ENCODE measurements around the gene ZNF512B.

ZNF512B gene

DNA sequence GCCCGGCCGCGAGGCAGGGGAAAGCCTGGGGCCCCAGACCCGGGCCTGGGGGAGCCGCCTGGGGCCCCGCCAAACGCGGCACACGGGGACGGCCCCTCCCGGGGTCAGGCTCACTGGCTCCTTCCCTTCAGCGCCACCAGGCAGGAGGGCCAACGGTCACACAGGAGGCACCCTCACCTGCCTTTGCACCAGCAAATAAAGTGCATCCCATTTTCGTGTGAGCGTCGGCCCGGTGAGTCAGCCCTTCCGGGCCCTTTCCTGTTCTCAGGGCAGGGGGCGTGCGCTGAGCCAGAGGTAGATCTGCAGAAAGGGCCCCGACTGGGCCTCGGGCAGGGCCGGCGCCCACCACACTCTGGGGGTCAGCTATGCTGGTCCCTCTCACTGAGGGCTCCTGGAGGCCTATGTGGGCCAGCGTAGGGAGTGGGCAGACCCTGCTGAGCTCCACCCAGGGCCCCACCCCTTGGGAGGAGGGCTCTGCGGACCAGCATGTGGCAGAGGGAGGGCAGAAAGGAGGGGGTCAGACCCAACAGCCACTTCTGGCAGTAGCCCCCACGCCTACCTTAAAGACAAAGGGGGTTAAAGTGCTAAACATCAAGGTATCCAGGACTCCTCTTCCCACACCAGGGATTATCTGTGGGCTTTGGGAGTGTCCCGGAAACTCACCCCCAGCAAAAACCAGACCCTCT is 12.6 kb downstream of the ZNF512B start:
- Histone ChIP-seq H3K36me3 (ENCODE audit: control insufficient read depth in 2 of 2, insufficient read depth in 1 of 2, low read length in 2 of 2) (peaks cover 0 to 41% of the 10 kb centered on the region in 2 experiments; a peak in 1 of 3 replicates), H3K27ac (ENCODE audit: extremely low read depth, low read depth, low read length) (peak overlapping the region; percentile 62; the same call in 1 of the 2 replicates), H3K4me3 (ENCODE audit: low read depth, low read length) (peak overlapping the region; percentile 36), H3K4me1 (ENCODE audit: control insufficient read depth, insufficient read depth, low read length) (peaks cover 4% of the 10 kb centered on the region; the same call in 1 of the 2 replicates), H3K9me3 (ENCODE audit: control insufficient read depth, insufficient read depth, low read depth, low read length) (no peaks in the 10 kb centered on the region)
- POLR2A ChIA-PET, result interaction anchor here (1.0 to 2.7 kb wide), 8 partner anchors 11 to 216 kb away, joined by 3 to 21 read pairs (median 4); partner anchors contain the start of genes PRPF6, SAMD10, TCEA2 and TPD52L2
- CTCF ChIA-PET, result interaction anchor here (0.6 to 0.7 kb wide), 2 partner anchors 21 to 43 kb away, joined by 3 to 5 read pairs; no protein-coding TSS in a partner anchor
- no peak for TF ChIP-seq ZNF791 (tag by site-specific recombination; IDR thresholded peaks at IDR 0.05)
- TF ChIP-seq ZNF175 (tag by site-specific recombination; IDR thresholded peaks at IDR 0.05), result no peak
- TF ChIP-seq, protein P1, sequence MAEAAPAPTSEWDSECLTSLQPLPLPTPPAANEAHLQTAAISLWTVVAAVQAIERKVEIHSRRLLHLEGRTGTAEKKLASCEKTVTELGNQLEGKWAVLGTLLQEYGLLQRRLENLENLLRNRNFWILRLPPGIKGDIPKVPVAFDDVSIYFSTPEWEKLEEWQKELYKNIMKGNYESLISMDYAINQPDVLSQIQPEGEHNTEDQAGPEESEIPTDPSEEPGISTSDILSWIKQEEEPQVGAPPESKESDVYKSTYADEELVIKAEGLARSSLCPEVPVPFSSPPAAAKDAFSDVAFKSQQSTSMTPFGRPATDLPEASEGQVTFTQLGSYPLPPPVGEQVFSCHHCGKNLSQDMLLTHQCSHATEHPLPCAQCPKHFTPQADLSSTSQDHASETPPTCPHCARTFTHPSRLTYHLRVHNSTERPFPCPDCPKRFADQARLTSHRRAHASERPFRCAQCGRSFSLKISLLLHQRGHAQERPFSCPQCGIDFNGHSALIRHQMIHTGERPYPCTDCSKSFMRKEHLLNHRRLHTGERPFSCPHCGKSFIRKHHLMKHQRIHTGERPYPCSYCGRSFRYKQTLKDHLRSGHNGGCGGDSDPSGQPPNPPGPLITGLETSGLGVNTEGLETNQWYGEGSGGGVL (tag by site-specific recombination; IDR thresholded peaks at IDR 0.05), result peak; percentile 72; the same call in 1 of the 2 replicates
- TF ChIP-seq REPIN1 (tag by site-specific recombination; IDR thresholded peaks at IDR 0.05; ENCODE audit: low read depth), result no peak
- TF ChIP-seq, protein P2, sequence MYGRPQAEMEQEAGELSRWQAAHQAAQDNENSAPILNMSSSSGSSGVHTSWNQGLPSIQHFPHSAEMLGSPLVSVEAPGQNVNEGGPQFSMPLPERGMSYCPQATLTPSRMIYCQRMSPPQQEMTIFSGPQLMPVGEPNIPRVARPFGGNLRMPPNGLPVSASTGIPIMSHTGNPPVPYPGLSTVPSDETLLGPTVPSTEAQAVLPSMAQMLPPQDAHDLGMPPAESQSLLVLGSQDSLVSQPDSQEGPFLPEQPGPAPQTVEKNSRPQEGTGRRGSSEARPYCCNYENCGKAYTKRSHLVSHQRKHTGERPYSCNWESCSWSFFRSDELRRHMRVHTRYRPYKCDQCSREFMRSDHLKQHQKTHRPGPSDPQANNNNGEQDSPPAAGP (tag by site-specific recombination; IDR thresholded peaks at IDR 0.05), result peak; percentile 83
- TF ChIP-seq, protein P3, sequence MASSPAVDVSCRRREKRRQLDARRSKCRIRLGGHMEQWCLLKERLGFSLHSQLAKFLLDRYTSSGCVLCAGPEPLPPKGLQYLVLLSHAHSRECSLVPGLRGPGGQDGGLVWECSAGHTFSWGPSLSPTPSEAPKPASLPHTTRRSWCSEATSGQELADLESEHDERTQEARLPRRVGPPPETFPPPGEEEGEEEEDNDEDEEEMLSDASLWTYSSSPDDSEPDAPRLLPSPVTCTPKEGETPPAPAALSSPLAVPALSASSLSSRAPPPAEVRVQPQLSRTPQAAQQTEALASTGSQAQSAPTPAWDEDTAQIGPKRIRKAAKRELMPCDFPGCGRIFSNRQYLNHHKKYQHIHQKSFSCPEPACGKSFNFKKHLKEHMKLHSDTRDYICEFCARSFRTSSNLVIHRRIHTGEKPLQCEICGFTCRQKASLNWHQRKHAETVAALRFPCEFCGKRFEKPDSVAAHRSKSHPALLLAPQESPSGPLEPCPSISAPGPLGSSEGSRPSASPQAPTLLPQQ (tag by site-specific recombination; IDR thresholded peaks at IDR 0.05), result peak; percentile 16; the same call in 1 of the 2 replicates
- TF ChIP-seq WT1 (tag by site-specific recombination; IDR thresholded peaks at IDR 0.05), result peak; percentile 48; the same call in 1 of the 2 replicates
- TF ChIP-seq ZNF394 (tag by site-specific recombination; IDR thresholded peaks at IDR 0.05; ENCODE audit: borderline replicate concordance), result no peak
- TF ChIP-seq ZNF514 (tag by site-specific recombination; IDR thresholded peaks at IDR 0.05), result no peak
- TF ChIP-seq ZNF16 (tag by site-specific recombination; IDR thresholded peaks at IDR 0.05; ENCODE audit: low read depth), result no peak
- TF ChIP-seq SP3 (tag by site-specific recombination; IDR thresholded peaks at IDR 0.05), result peak; percentile 95
- TF ChIP-seq, protein P4, sequence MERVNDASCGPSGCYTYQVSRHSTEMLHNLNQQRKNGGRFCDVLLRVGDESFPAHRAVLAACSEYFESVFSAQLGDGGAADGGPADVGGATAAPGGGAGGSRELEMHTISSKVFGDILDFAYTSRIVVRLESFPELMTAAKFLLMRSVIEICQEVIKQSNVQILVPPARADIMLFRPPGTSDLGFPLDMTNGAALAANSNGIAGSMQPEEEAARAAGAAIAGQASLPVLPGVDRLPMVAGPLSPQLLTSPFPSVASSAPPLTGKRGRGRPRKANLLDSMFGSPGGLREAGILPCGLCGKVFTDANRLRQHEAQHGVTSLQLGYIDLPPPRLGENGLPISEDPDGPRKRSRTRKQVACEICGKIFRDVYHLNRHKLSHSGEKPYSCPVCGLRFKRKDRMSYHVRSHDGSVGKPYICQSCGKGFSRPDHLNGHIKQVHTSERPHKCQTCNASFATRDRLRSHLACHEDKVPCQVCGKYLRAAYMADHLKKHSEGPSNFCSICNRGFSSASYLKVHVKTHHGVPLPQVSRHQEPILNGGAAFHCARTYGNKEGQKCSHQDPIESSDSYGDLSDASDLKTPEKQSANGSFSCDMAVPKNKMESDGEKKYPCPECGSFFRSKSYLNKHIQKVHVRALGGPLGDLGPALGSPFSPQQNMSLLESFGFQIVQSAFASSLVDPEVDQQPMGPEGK (tag by site-specific recombination; IDR thresholded peaks at IDR 0.05), result peak; percentile 71
- TF ChIP-seq GLI4 (tag by site-specific recombination; IDR thresholded peaks at IDR 0.05), result no peak
- TF ChIP-seq ZFHX2 (tag by site-specific recombination; conservative IDR thresholded peaks at IDR 0.05), result peak; percentile 32; the same call in 1 of the 2 replicates
- TF ChIP-seq BCL11A (tag by site-specific recombination; IDR thresholded peaks at IDR 0.05; ENCODE audit: low read depth), result no peak
- TF ChIP-seq ZBTB7A (tag by site-specific recombination; IDR thresholded peaks at IDR 0.05; ENCODE audit: low read depth), result peak; percentile 70
- TF ChIP-seq EGR2 (tag by site-specific recombination; IDR thresholded peaks at IDR 0.05; ENCODE audit: low read depth), result peak; percentile 56; the same call in 1 of the 2 replicates
- TF ChIP-seq KLF10 (tag by site-specific recombination; IDR thresholded peaks at IDR 0.05), result peak; percentile 39; the same call in 1 of the 2 replicates
- no peak for TF ChIP-seq ZNF626 (tag by site-specific recombination; IDR thresholded peaks at IDR 0.05)
- peak; percentile 81 for TF ChIP-seq GLIS1 (tag by site-specific recombination; IDR thresholded peaks at IDR 0.05)
- TF ChIP-seq ZNF174 (tag by site-specific recombination; IDR thresholded peaks at IDR 0.05), result no peak
- TF ChIP-seq ZBTB48 (tag by site-specific recombination; IDR thresholded peaks at IDR 0.05), result peak; percentile 69; the same call in 1 of the 2 replicates
- TF ChIP-seq ZNF133 (tag by site-specific recombination; IDR thresholded peaks at IDR 0.05), result no peak
- TF ChIP-seq SP2 (tag by site-specific recombination; IDR thresholded peaks at IDR 0.05), result peak; percentile 78
- no peak for TF ChIP-seq ZNF248 (tag by site-specific recombination; IDR thresholded peaks at IDR 0.05)
- TF ChIP-seq ZNF223 (tag by site-specific recombination; IDR thresholded peaks at IDR 0.05), result no peak
- TF ChIP-seq, protein P5, sequence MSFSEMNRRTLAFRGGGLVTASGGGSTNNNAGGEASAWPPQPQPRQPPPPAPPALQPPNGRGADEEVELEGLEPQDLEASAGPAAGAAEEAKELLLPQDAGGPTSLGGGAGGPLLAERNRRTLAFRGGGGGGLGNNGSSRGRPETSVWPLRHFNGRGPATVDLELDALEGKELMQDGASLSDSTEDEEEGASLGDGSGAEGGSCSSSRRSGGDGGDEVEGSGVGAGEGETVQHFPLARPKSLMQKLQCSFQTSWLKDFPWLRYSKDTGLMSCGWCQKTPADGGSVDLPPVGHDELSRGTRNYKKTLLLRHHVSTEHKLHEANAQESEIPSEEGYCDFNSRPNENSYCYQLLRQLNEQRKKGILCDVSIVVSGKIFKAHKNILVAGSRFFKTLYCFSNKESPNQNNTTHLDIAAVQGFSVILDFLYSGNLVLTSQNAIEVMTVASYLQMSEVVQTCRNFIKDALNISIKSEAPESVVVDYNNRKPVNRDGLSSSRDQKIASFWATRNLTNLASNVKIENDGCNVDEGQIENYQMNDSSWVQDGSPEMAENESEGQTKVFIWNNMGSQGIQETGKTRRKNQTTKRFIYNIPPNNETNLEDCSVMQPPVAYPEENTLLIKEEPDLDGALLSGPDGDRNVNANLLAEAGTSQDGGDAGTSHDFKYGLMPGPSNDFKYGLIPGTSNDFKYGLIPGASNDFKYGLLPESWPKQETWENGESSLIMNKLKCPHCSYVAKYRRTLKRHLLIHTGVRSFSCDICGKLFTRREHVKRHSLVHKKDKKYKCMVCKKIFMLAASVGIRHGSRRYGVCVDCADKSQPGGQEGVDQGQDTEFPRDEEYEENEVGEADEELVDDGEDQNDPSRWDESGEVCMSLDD (tag by site-specific recombination; IDR thresholded peaks at IDR 0.05), result peak; percentile 64; the same call in 1 of the 2 replicates
- TF ChIP-seq KLF1 (tag by site-specific recombination; IDR thresholded peaks at IDR 0.05), result peak; percentile 70; the same call in 1 of the 2 replicates
- no peak for TF ChIP-seq ZNF654 (tag by site-specific recombination; IDR thresholded peaks at IDR 0.05; ENCODE audit: low read depth)

All from HEK293 (cell line).